NCI-H1436 treated with DMSO at 0.1 percent for 48 hours (cell line): ENCODE data around the gene NPTXR.

Experiments
- DNase-seq: peaks from one replicate; lab custom pipeline; 2025; lab: John Stamatoyannopoulos, UW

Gene NPTXR

GRCh38 chr22:38843657-38844314, at the start of gene NPTXR:
NPTXR (minus strand) TSS chr22:38844028.
- DNase-seq, result no peak

- no peak for DNase-seq
Observed at GRCh38 chr22:38891256-38891655, 47.4 kb upstream of the NPTXR start.

- DNase-seq, result no peak
Observed at GRCh38 chr22:38890377-38890776, 46.5 kb upstream of the NPTXR start.

- DNase-seq, result no peak
Observed at GRCh38 chr22:38886333-38886732, 42.5 kb upstream of the NPTXR start.

GRCh38 chr22:38882972-38883622, 39.3 kb upstream of the NPTXR start:
- no peak for DNase-seq

- DNase-seq, result no peak
Observed at GRCh38 chr22:38881997-38882879, 38.4 kb upstream of the NPTXR start.

GRCh38 chr22:38881464-38881871, 37.6 kb upstream of the NPTXR start:
- DNase-seq, result no peak

GRCh38 chr22:38879961-38880360, 36.1 kb upstream of the NPTXR start:
- no peak for DNase-seq

- no peak for DNase-seq
Observed at GRCh38 chr22:38879108-38879729, 35.4 kb upstream of the NPTXR start.

- no peak for DNase-seq
Observed at GRCh38 chr22:38878001-38878400, 34.2 kb upstream of the NPTXR start.

- no peak for DNase-seq
Observed at GRCh38 chr22:38874529-38875222, 30.8 kb upstream of the NPTXR start.

GRCh38 chr22:38873469-38874411, 29.9 kb upstream of the NPTXR start:
- peak; percentile 76 for DNase-seq

GRCh38 chr22:38872831-38873248, 29.0 kb upstream of the NPTXR start:
- DNase-seq, result no peak

- peak; percentile 60 for DNase-seq
Observed at GRCh38 chr22:38872172-38872830, 28.5 kb upstream of the NPTXR start, which contains the start of gene CBX6. CBX6 (minus strand) TSS chr22:38872216; CDS start chr22:38872190, 26 bp downstream.

GRCh38 chr22:38871360-38872171, 27.7 kb upstream of the NPTXR start:
- DNase-seq, result no peak

GRCh38 chr22:38870791-38871359, 27.0 kb upstream of the NPTXR start:
- no peak for DNase-seq

GRCh38 chr22:38870312-38870741, 26.5 kb upstream of the NPTXR start:
- DNase-seq, result peak; percentile 33

GRCh38 chr22:38869663-38870062, 25.8 kb upstream of the NPTXR start:
- DNase-seq, result no peak
